ENCODE results near the gene C1QTNF3.
A peak's percentile ranks its signal among the peaks of the same experiment; 100 is the strongest.
"Not testable (repeated sequence)": the region's sequence is repeated elsewhere in the genome, so short reads cannot be mapped to it uniquely, and the experiment has no call there.

C1QTNF3 gene

GRCh38 chr5:34017254-34017653 is 25.8 kb downstream of the C1QTNF3 start:
- H3K4me1 Mint-ChIP-seq (ENCODE audit: low read depth), result peaks cover 14% of the 10 kb centered on the region
- H3K27me3 Mint-ChIP-seq, result no peaks in the 10 kb centered on the region
- no peak overlapping the region for H3K27ac Mint-ChIP-seq
- H3K4me3 Mint-ChIP-seq, result no peak overlapping the region
- H3K36me3 Mint-ChIP-seq, result peaks cover 13% of the 10 kb centered on the region
- H3K9me3 Mint-ChIP-seq (ENCODE audit: low read depth), result peaks cover 6% of the 10 kb centered on the region

DNA sequence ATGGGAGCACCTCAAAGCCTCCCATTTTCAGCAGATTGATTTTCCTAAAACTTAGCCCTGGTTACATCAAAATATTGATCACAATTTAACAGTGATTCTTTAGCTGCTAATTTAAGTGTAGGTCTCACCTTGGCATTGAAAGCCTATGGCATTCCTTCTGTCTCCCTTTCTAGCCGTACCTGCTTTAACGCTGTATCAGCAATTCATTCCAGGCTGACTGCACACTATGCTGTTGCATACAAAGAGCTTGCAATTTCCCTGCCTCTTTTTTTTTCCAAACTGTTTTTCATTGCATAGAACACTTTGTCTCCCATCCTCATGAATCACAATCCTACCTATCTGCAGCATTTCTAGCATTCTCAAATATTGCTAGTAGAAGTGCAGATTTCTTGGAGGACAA is 26.3 kb downstream of the C1QTNF3 start:
- Mint-ChIP-seq H3K27me3 (no peaks in the 10 kb centered on the region), H3K4me1 (ENCODE audit: low read depth) (peaks cover 9% of the 10 kb centered on the region), H3K4me3 (no peak overlapping the region), H3K36me3 (peaks cover 11% of the 10 kb centered on the region), H3K27ac (no peak overlapping the region), H3K9me3 (ENCODE audit: low read depth) (peaks cover 6% of the 10 kb centered on the region)

DNA sequence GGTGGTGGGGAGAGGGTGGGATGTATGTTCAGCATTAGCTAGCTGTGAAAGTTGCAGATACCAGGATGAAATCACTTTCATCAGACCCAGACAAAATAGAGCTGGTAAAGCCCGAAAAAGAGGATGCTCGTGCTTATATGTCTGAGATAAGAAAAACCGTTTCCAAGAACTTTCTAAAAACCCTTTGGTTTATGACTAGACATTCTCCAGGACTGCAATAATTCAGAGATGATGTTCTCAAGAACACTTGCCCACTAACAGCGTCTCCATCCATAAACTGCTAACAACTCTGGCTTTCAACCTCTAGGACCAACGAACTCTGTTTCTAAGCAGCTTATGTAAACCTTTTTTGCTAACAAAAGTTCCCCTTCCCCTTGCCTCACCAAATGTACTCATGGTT is 26.8 kb downstream of the C1QTNF3 start:
- Mint-ChIP-seq H3K27ac (no peak overlapping the region), H3K4me3 (no peak overlapping the region), H3K36me3 (peaks cover 8% of the 10 kb centered on the region)

DNA sequence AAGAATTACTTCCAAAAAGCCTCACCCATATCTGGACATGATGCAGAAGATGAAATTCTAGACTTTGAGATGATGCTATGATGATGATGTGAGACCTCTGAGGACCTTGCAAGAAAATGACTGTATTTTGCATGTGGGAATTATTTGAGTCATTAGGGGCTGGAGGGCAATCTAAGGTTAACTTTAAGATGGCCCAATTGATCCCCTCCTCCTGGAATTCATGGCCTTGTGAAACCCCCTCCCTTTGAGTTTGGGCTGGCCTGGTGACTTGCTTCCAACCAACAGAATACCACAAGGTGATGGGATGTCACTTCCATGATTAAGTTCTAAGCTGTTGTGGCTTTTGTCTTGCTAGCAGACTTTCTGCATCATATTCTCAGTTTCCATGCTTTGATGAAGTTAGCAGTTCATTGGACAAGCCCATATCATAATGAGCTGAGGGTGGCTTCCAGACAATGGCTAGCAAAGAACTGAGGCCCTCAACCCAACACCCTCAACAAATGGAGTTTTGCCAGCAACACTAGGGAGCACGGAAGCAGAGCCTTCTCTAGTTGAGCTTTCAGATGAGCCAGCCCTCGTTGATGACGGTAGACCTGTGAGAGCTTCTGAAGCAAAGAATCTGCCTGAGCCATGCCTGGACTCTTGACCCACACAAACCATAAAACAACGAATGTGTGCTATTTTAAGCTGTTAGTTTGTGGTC is 27.7 kb downstream of the C1QTNF3 start:
- Mint-ChIP-seq H3K27me3 (no peaks in the 10 kb centered on the region), H3K4me3 (no peak overlapping the region), H3K4me1 (ENCODE audit: low read depth) (no peaks in the 10 kb centered on the region), H3K27ac (no peak overlapping the region), H3K36me3 (peaks cover 7% of the 10 kb centered on the region), H3K9me3 (ENCODE audit: low read depth) (peaks cover 6% of the 10 kb centered on the region)

More for the DNA sequence above, 26.8 kb downstream of the C1QTNF3 start:
- peaks cover 6% of the 10 kb centered on the region for H3K9me3 Mint-ChIP-seq (ENCODE audit: low read depth)
- peaks cover 4% of the 10 kb centered on the region for H3K4me1 Mint-ChIP-seq (ENCODE audit: low read depth)
- no peaks in the 10 kb centered on the region for H3K27me3 Mint-ChIP-seq

DNA sequence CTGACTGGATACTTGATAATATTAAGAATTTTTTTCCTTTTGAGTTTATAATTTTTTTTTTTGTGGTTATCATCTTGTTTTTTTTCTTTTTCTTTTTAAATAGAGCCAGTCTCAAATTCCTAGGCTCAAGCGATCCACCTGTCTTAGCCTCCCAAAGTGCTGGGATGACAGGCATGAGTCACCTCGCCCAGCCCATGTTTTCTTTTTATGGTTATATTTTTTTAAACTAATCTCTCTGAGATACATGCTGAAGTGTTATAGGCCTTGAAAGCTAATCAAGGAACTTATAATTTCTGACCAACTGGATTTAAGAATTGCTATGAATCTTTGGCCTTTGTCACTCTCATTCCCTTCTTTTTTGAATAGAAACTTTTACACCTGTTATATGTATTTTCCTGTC is 28.4 kb downstream of the C1QTNF3 start:
- Mint-ChIP-seq H3K27ac (no peak overlapping the region), H3K4me3 (no peak overlapping the region), H3K27me3 (no peaks in the 10 kb centered on the region), H3K9me3 (ENCODE audit: low read depth) (peaks cover 6% of the 10 kb centered on the region), H3K36me3 (peaks cover 6% of the 10 kb centered on the region), H3K4me1 (ENCODE audit: low read depth) (no peaks in the 10 kb centered on the region)

DNA sequence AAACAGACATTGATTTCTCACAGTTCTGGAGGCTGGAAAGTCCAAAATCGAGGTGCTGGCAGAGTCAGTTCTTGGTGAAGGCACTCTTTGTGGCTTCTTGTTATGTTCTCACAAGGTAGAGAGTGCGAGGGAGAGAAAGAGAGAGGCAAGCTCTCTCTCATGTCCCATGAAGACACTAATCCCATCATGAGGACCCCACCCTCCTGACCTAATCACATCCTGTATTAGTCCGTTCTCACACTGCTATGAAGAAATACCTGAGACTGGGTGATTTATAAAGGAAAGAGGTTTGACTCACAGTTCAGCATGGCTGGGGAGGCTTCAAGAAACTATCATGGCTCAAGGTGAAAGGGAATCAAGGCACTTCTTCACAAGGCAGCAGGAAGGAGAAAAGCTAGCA is 29.5 kb downstream of the C1QTNF3 start:
- peaks cover 7% of the 10 kb centered on the region for H3K4me1 Mint-ChIP-seq (ENCODE audit: low read depth)
- H3K27me3 Mint-ChIP-seq, result no peaks in the 10 kb centered on the region
- no peak overlapping the region for H3K4me3 Mint-ChIP-seq
- peaks cover 2% of the 10 kb centered on the region for H3K36me3 Mint-ChIP-seq
- no peak overlapping the region for H3K27ac Mint-ChIP-seq
- peaks cover 6% of the 10 kb centered on the region for H3K9me3 Mint-ChIP-seq (ENCODE audit: low read depth)

DNA sequence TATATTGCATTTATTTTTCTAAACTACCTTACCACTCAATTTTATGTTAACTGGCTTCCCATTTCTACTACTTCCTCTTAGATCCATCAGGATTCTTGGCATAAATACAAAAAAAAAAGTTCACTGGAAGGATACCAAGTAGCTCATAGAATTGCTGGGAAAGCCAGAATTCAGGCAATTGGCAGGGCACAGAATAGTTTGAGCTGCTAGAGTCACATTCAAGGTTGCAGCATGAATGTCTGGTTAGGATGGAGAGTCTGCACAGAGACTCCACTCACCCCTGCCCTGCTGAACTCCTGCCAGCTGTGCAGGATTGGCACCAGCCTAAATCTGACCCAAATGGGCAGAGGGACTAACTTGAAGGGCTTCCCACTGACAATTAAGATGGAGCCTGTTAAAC is 30.2 kb downstream of the C1QTNF3 start:
- H3K4me1 Mint-ChIP-seq (ENCODE audit: low read depth), result peaks cover 10% of the 10 kb centered on the region

DNA sequence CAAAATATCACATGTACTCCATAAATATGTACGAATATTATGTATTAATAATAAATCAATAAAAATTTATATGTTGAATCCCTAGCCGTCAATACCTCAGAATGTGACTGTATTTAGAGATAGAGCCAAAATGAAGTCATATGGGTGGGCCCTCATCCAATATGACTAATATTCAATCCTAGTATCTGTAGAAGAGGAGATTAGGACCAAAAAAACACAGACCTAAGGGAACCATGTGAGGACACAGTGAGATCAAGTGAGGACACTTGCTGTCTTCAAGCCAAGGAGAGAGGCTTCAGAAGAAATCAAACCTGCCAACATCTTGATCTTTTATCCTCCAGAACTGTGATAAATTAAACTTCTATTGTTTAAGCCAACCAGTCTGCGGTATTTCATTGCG is 31.5 kb downstream of the C1QTNF3 start:
- Mint-ChIP-seq H3K4me1 (ENCODE audit: low read depth) (peaks cover 18% of the 10 kb centered on the region), H3K27me3 (no peaks in the 10 kb centered on the region), H3K9me3 (ENCODE audit: low read depth) (peaks cover 6% of the 10 kb centered on the region), H3K36me3 (peaks cover 2% of the 10 kb centered on the region), H3K4me3 (no peak overlapping the region), H3K27ac (no peak overlapping the region)

More for the DNA sequence above, 30.2 kb downstream of the C1QTNF3 start:
- Mint-ChIP-seq H3K4me3 (no peak overlapping the region), H3K36me3 (peaks cover 2% of the 10 kb centered on the region), H3K9me3 (ENCODE audit: low read depth) (peaks cover 6% of the 10 kb centered on the region), H3K27me3 (no peaks in the 10 kb centered on the region), H3K27ac (no peak overlapping the region)

DNA sequence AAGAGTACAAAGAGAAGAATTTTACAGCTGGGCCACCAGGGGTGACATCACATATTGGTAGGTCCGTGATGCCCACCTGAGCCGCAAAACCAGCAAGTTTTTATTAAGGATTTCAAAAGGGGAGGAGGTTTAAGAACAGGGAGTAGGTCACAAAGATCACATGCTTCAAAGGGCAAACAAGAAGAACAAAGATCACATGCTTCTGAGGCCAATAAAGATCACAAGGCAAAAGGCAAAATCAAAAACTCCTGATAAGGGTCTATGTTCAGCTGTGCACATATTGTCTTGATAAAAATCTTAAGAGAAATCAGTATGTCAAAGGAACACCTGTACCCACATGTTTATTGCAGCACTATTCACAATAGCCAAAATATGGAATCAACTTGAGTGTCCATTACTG is 32.9 kb downstream of the C1QTNF3 start:
- not testable (repeated sequence) for H3K27me3 Mint-ChIP-seq; H3K4me3 Mint-ChIP-seq; H3K27ac Mint-ChIP-seq; H3K36me3 Mint-ChIP-seq; H3K9me3 Mint-ChIP-seq (ENCODE audit: low read depth)
- peaks cover 25% of the 10 kb centered on the region for H3K4me1 Mint-ChIP-seq (ENCODE audit: low read depth)

- Mint-ChIP-seq H3K4me3 (peak overlapping the region; percentile 20), H3K27ac (no peak overlapping the region), H3K9me3 (ENCODE audit: low read depth) (peaks cover 6% of the 10 kb centered on the region), H3K4me1 (ENCODE audit: low read depth) (peaks cover 27% of the 10 kb centered on the region), H3K27me3 (no peaks in the 10 kb centered on the region), H3K36me3 (no peaks in the 10 kb centered on the region)
Observed at GRCh38 chr5:34009610-34010009, 33.4 kb downstream of the C1QTNF3 start.

- Mint-ChIP-seq H3K27me3 (no peaks in the 10 kb centered on the region), H3K9me3 (ENCODE audit: low read depth) (peaks cover 4% of the 10 kb centered on the region), H3K4me3 (peak overlapping the region; percentile 94), H3K4me1 (ENCODE audit: low read depth) (peaks cover 28% of the 10 kb centered on the region), H3K27ac (peak overlapping the region; percentile 89), H3K36me3 (peaks cover 1% of the 10 kb centered on the region)
Observed at GRCh38 chr5:34008802-34009201, 34.2 kb downstream of the C1QTNF3 start.

DNA sequence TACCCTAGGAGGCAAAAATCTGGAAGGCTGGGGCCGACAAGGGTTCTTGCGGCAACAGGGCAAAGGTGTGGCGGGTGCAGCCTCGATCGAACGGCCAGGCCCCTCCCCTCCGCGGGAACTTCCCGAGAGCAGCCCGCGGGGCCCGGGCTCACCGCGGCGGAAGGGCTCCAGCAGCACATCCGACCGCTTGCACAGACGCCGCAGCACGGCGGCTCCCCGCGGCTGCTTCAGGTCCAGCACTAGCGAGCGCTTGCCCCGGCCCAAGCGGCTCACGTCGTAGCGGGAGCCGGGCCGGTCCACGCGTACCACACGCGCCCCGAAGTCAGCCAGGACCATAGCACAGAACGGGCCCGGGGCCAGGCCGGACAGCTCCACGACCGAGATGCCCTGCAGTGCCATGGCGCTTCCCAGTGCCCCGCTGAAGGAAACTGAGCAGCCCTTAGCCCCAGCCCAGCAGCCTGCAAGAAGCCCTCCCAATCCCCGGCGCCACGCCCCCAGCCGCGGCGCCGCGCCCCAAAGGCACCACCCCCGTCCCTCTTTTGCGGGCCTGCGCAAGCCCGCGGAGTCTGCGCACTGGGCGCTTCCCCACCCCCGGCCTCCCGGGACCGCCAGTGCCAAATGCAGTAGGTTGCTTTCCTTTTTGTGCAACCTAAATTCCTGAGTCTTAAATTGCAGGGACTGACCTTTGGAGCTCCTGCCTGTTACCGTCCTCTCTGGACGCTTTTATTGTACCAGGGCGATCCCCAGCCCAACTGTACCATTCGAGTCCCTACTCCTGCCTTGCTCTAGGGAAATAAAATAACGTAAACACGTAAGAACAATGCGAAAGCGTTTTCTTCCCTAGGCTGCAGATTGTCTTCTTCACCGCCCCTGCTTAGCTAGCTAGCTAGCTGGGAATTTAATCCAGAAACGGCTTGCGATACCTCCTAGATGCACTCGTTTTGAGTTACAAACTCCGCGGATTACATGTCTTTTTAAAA is 35.1 kb downstream of the C1QTNF3 start, which contains the start of gene AMACR:
TSS of gene AMACR (minus strand) at position 430 of the 980 bp plus-strand sequence. CDS start at position 399, 31 bp downstream.
- Mint-ChIP-seq H3K9me3 (ENCODE audit: low read depth) (no peaks in the 10 kb centered on the region), H3K27me3 (no peaks in the 10 kb centered on the region), H3K27ac (peak within 1 kb of the TSS; percentile 89), H3K4me1 (ENCODE audit: low read depth) (peaks cover 28% of the 10 kb centered on the region), H3K4me3 (peak within 1 kb of the TSS; percentile 94), H3K36me3 (peaks cover 9% of the 10 kb centered on the region)

DNA sequence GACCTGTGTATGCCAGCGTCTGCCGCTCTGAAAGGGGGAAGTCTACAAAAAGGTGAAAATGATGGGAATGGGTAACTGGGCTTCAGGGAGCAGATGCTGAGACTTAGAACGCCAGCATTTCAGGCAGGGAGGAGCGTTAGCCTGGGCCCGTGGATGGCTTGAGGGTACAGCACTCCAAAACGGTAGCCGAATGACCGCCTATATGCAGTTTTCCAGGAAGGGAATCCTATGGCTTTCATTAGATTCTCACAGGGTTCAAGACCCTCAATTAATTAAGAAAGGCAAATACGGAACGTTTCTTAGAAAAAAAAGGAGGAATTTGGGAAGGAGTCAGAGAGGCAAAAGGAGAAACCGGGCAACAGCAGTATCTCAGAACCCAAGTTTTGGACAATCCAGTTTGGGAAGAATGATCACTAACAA is 35.8 kb downstream of the C1QTNF3 start:
- Mint-ChIP-seq H3K9me3 (ENCODE audit: low read depth) (no peaks in the 10 kb centered on the region), H3K4me3 (peak overlapping the region; percentile 94), H3K36me3 (peaks cover 9% of the 10 kb centered on the region), H3K4me1 (ENCODE audit: low read depth) (peaks cover 28% of the 10 kb centered on the region), H3K27me3 (no peaks in the 10 kb centered on the region), H3K27ac (peak overlapping the region; percentile 89)

DNA sequence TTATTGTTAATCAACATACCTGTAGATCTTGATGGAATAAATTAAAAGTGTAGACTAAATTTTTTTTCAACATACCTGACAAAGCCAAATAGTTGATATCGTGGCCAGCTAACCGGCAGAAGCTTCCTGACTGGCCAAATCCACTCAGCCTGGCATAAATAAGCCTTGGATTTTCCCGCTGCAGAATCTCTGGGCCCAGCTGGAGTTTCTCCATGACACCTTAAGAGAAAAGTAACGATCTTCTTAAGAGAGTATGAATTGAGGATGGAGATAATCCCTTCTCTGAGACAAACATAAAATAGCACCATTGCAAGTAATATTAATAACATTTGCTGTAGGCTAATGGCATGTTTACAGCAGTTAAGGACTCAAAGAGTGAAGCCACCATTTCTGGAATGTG is 37.3 kb downstream of the C1QTNF3 start:
- peaks cover 9% of the 10 kb centered on the region for H3K36me3 Mint-ChIP-seq
- H3K27me3 Mint-ChIP-seq, result no peaks in the 10 kb centered on the region
- H3K4me3 Mint-ChIP-seq, result peak overlapping the region; percentile 41
- H3K27ac Mint-ChIP-seq, result peak overlapping the region; percentile 41
- H3K4me1 Mint-ChIP-seq (ENCODE audit: low read depth), result peaks cover 28% of the 10 kb centered on the region
- H3K9me3 Mint-ChIP-seq (ENCODE audit: low read depth), result no peaks in the 10 kb centered on the region

DNA sequence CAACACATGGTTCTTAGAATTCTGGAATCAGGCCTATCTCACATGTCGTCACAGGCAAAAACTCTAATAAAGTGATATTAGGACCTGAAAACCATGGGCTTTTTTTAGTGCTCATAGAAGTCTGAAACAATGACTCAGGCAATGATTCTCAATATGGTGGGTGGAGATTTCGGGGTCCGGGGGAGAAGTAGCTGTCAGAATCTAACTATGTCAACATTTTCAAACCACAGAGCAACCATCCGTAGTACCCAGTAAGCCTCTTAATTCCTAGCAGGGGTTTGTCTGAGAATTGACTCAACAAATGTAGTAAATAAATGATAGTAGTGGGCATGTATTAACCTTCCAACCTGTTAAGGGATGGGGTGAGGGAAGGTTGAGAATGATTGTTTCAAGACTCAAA is 37.8 kb downstream of the C1QTNF3 start:
- no peaks in the 10 kb centered on the region for H3K27me3 Mint-ChIP-seq
- no peaks in the 10 kb centered on the region for H3K9me3 Mint-ChIP-seq (ENCODE audit: low read depth)
- peaks cover 9% of the 10 kb centered on the region for H3K36me3 Mint-ChIP-seq
- peaks cover 28% of the 10 kb centered on the region for H3K4me1 Mint-ChIP-seq (ENCODE audit: low read depth)
- no peak overlapping the region for H3K4me3 Mint-ChIP-seq
- H3K27ac Mint-ChIP-seq, result no peak overlapping the region

Data from activated naive CD8-positive, alpha-beta T cell (primary cell).